HG03439 (cell line): ENCODE data around the gene CWC22.

Experiments
- ATAC-seq: cut with Tn5 transposase; IDR thresholded peaks from one replicate; pipeline ENCODE4 v1.9.1; 2021; ENCODE audit warnings: mild to moderate bottlenecking, moderate library complexity; ENCODE audit not compliant: unreplicated experiment

The CWC22 gene

GRCh38 chr2:179909845-179910734, 97.0 kb downstream of the CWC22 start:
- ATAC-seq = no peak

GRCh38 chr2:179900655-179901054, 106.4 kb downstream of the CWC22 start:
- ATAC-seq = no peak

GRCh38 chr2:179899666-179900065, 107.4 kb downstream of the CWC22 start:
- no peak for ATAC-seq

GRCh38 chr2:179898873-179899272, 108.2 kb downstream of the CWC22 start:
- ATAC-seq = peak; percentile 86
